Measurements from ENCODE around the gene SEC31B.

Gene SEC31B

DNA sequence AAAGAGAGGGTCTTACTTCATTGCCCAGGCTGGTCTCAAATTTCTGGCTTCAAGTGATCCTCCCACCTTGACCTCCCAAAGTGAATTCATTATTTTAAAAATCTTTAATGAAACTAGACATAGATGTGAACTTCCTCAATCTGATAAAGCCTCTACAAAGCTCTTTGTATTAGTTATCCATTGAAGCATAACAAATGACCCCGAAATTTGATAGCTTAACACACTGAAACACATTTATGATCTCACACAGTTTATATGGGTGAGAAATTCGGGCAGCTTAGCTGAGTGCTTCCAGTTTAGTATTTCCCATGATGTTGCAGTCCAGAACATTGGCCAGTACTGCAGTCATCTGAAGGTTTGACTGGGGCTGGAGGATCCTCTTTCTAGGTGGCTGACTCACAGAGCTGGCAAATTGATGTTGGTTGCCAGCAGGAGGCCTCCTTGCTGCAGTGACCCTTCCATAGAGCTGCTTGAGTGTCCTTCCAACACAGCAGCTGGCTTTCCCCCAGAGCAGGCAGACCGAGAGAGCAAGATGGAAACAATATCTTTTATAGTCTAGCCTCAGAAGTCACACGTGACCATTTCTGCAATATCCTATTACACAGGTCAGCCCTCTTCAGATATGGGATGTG lies 73.4 kb downstream of the SEC31B start:
- in situ Hi-C loops (cut with MboI; ENCODE audit: low sequenced_read_pairs): loop anchor here (25.0 kb wide), 1 partner anchor 109 kb away; the partner anchor contains the start of genes PKD2L1 and SCD

DNA sequence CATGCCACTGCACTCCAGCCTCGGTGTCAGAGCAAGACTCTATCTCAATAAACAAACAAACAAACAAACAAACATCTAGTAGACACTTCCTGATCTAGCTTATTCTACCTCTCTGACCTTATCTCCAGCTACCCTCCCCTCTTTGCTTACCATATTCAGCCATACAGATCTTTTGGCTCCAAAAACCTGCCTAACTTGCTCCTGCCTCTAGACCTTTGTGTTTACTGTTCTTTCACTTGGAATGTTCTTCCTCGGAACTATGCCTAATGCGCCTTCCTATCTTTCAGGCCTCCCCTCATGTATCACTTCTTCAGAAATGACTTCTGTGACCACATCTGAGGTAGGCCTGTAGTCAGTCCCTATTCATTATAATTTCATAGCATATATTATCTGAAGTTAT lies 77.1 kb downstream of the SEC31B start:
- in situ Hi-C loops (cut with MboI; ENCODE audit: low sequenced_read_pairs): loop anchor here (25.0 kb wide), 1 partner anchor 105 kb away; the partner anchor contains the start of genes PKD2L1 and SCD

GRCh38 chr10:100438674-100439315 lies 80.9 kb downstream of the SEC31B start:
- in situ Hi-C loops (cut with MboI; ENCODE audit: low sequenced_read_pairs): loop anchor here (25.0 kb wide), 1 partner anchor 101 kb away; the partner anchor contains the start of genes PKD2L1 and SCD

Measured in hTERT RPE-1 (cell line).